Measurements from ENCODE around the gene GBX1.

GBX1 gene

GRCh38 chr7:151172273-151173141 lies 5.0 kb upstream of the GBX1 start:
- FAIRE-seq = no peak

- no peak for FAIRE-seq
Measured at GRCh38 chr7:151168787-151169162, 1.3 kb upstream of the GBX1 start.

GRCh38 chr7:151168003-151168786 lies 701 bp upstream of the GBX1 start:
- FAIRE-seq = no peak

GRCh38 chr7:151166629-151167196 lies 781 bp downstream of the GBX1 start:
- no peak for FAIRE-seq

GRCh38 chr7:151161757-151162156 lies 5.7 kb downstream of the GBX1 start:
- FAIRE-seq = no peak

- no peak for FAIRE-seq
Measured at GRCh38 chr7:151157645-151158329, 9.7 kb downstream of the GBX1 start.

GRCh38 chr7:151152643-151153513 lies 14.6 kb downstream of the GBX1 start:
- no peak for FAIRE-seq

- no peak for FAIRE-seq
Measured at GRCh38 chr7:151150388-151150787, 17.1 kb downstream of the GBX1 start.

GRCh38 chr7:151148319-151149259 lies 18.9 kb downstream of the GBX1 start:
- FAIRE-seq = no peak

- no peak for FAIRE-seq
Measured at GRCh38 chr7:151146761-151147160, 20.7 kb downstream of the GBX1 start.

GRCh38 chr7:151144387-151144786 lies 23.1 kb downstream of the GBX1 start:
- FAIRE-seq = no peak

- FAIRE-seq = no peak
Measured at GRCh38 chr7:151143261-151144015, 24.1 kb downstream of the GBX1 start.

GRCh38 chr7:151142686-151143040 lies 24.8 kb downstream of the GBX1 start:
- no peak for FAIRE-seq

- FAIRE-seq = no peak
Measured at GRCh38 chr7:151141855-151142685, 25.4 kb downstream of the GBX1 start.

- FAIRE-seq = no peak
Measured at GRCh38 chr7:151141311-151141854, 26.1 kb downstream of the GBX1 start.

GRCh38 chr7:151140826-151141225 lies 26.7 kb downstream of the GBX1 start:
- no peak for FAIRE-seq

GRCh38 chr7:151139791-151140190 lies 27.7 kb downstream of the GBX1 start:
- FAIRE-seq = no peak

GRCh38 chr7:151139071-151139790 lies 28.3 kb downstream of the GBX1 start:
- FAIRE-seq = no peak

Measured in colon (tissue), 2 donors.